Lower leg skin (tissue), 4 donors: ENCODE data around the gene GPR137B. TPM values are rescaled to one million over a fixed set of nuclear protein-coding genes. Genes with fewer than 3 reads are reported as not detected.

Experiments used
- DNase-seq, 2 donors: peaks; one replicate each; pipeline ENCODE4 v3.0.0-alpha.2; 2019; ENCODE audit warnings: low spot score in 2 of 2
- H3K4me3 ChIP-seq: fragments of 200-600 bp; sonication (generic); 2 replicates; pipeline ENCODE4 v1.5.1; 2017; ENCODE audit warnings: mild to moderate bottlenecking, low read depth; ENCODE audit not compliant: poor library complexity, severe bottlenecking
- POLR2A ChIP-seq, 2 donors: fragments of 450-650 bp; IDR thresholded peaks; one replicate each; pipeline ENCODE4 v1.6.1; 2016 to 2017; ENCODE audit warnings: antibody characterized with exemption in 2 of 2, mild to moderate bottlenecking in 1 of 2, moderate library complexity in 1 of 2
- WGBS, 2 donors: methylation state at CpG; one replicate each; pipeline ENCODE4 v1.1.5; 2018; 5-methylcytosine and 5-hydroxymethylcytosine counted together
- intact Hi-C: fragments of 100-400 bp; cut with DNase I; formaldehyde crosslinking; loops from one replicate; pipeline ENCODE4 v1.15.0; 2023; ENCODE audit warnings: low total_unique reads
- total RNA-seq, 4 donors: library from RNA; depleted of rRNA; stranded (reverse); fragments of >200 nt; gene quantifications; one replicate each; pipeline ENCODE4 v1.1.0, GENCODE V29; 2016
- TF ChIP-seq, protein P1 (sequence below), 3 donors: fragments of 450-650 bp; IDR thresholded peaks; one replicate each; pipeline ENCODE4 v1.5.1; 2016; ENCODE audit warnings: antibody characterized with exemption in 3 of 3, mild to moderate bottlenecking in 3 of 3, moderate library complexity in 2 of 3

The GPR137B gene
- total RNA-seq, 4 donors from 2014 or later = 22.5 to 45.5 (median 35.3) TPM

GRCh38 chr1:236099355-236099974, 42.9 kb upstream of the GPR137B start:
- no peak for DNase-seq
- 10 to 28% methylated on average over 12 of the region's 12 CpGs for WGBS, 2 donors
- no peak overlapping the region for H3K4me3 ChIP-seq
- TF ChIP-seq, protein P1, sequence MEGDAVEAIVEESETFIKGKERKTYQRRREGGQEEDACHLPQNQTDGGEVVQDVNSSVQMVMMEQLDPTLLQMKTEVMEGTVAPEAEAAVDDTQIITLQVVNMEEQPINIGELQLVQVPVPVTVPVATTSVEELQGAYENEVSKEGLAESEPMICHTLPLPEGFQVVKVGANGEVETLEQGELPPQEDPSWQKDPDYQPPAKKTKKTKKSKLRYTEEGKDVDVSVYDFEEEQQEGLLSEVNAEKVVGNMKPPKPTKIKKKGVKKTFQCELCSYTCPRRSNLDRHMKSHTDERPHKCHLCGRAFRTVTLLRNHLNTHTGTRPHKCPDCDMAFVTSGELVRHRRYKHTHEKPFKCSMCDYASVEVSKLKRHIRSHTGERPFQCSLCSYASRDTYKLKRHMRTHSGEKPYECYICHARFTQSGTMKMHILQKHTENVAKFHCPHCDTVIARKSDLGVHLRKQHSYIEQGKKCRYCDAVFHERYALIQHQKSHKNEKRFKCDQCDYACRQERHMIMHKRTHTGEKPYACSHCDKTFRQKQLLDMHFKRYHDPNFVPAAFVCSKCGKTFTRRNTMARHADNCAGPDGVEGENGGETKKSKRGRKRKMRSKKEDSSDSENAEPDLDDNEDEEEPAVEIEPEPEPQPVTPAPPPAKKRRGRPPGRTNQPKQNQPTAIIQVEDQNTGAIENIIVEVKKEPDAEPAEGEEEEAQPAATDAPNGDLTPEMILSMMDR (IDR thresholded peaks at IDR 0.05) = no peak
- no peak for TF ChIP-seq POLR2A (IDR thresholded peaks at IDR 0.05)
- intact Hi-C loops = no loop called here

DNA sequence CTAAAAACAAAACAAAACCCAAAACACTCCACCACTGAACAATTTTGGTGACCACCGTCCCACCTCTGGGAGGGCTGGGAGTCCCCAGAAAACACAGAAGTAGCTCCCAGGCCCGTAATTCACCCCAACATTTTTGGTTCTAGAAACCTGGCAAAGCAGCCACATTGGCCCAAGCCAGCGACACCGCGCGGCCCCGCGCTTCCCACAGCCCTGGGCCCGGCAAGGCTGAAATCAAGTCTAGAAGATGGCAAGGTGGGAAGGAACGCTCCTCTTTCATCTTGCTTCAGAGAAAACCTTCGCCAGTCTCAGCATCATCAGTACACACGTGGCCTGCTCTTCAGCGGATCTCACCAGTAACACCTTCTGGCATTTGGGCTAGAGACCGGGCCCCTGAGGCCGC, 41.5 kb upstream of the GPR137B start:
- 92 to 94% methylated on average over 15 of the region's 15 CpGs for WGBS, 2 donors
- no peak overlapping the region for H3K4me3 ChIP-seq
- intact Hi-C loops = no loop called here
- TF ChIP-seq POLR2A (IDR thresholded peaks at IDR 0.05) = no peak
- TF ChIP-seq, protein P1 (IDR thresholded peaks at IDR 0.05) = no peak
- DNase-seq = no peak

DNA sequence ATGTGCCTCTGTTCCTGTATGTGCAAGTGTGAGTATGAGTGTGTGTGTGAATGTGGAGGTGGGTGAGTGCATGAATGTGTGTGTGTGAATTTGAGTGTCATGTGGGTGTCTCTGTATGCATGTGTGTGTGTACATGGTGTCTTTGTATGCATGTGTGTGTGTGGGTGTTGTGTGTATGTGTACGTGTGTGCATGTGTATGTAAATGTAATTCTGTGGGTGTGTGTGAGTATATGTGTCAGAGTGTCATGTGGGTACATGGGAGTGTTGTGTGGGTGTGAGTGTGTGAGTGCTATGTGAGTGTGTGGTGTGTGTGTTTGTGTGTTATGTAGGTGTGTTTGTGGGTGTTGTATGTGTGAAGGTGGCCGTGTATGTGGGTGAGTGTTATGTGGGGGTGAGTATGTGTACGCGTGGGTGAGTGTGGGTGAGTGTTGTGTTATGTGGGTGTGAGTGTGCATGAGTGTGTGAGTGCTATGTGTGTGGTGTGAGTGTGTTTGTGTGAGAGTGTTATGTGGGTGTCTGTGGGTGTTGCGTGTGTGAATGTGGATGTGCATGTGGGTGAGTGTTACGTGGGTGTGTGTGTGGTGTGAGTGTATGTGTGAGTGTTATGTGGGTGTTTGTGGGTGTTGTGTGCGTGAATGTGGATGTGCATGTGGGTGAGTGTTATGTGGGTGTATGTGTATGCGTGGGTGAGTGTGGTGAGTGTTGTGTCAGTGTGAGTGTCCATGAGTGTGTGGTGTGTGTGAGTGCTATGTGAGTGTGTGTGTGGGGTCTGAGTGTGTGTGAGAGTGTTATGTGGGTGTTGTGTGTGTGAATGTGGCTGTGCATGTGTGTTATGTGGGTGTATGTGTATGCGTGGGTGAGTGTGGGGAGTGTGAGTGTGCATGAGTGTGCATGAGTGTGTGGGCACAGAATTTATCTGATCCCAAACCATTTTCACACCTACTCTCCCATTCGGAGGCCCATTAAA, 40.8 kb upstream of the GPR137B start:
- TF ChIP-seq POLR2A (IDR thresholded peaks at IDR 0.05) = no peak
- TF ChIP-seq, protein P1 (IDR thresholded peaks at IDR 0.05) = no peak
- DNase-seq = no peak
- intact Hi-C loops = no loop called here
- no peak overlapping the region for H3K4me3 ChIP-seq
- WGBS, 2 donors = 85 to 86% methylated on average over 10 of the region's 10 CpGs

GRCh38 chr1:236102611-236103010, 39.7 kb upstream of the GPR137B start:
- 57 to 59% methylated on average over 11 of the region's 11 CpGs for WGBS, 2 donors
- TF ChIP-seq POLR2A (IDR thresholded peaks at IDR 0.05) = no peak
- TF ChIP-seq, protein P1 (IDR thresholded peaks at IDR 0.05) = no peak
- no peak for DNase-seq
- no peak overlapping the region for H3K4me3 ChIP-seq
- intact Hi-C loops = no loop called here

- no peak overlapping the region for H3K4me3 ChIP-seq
- DNase-seq = no peak
- intact Hi-C loops = no loop called here
- 22 to 26% methylated on average over 7 of the region's 7 CpGs for WGBS, 2 donors
- TF ChIP-seq POLR2A (IDR thresholded peaks at IDR 0.05) = no peak
- TF ChIP-seq, protein P1 (IDR thresholded peaks at IDR 0.05) = no peak
Measured at GRCh38 chr1:236103059-236103458, 39.3 kb upstream of the GPR137B start.
